ENCODE results near the gene G3BP1.

GRCh38 chr5:151787817-151788216 is 16.1 kb downstream of the G3BP1 start:
- TF ChIP-seq CTCF (IDR thresholded peaks at IDR 0.05) (no peak), POLR2A (IDR thresholded peaks at IDR 0.05) (no peak)
